Measurements from ENCODE around the gene CNTN4.

CNTN4 gene

DNA sequence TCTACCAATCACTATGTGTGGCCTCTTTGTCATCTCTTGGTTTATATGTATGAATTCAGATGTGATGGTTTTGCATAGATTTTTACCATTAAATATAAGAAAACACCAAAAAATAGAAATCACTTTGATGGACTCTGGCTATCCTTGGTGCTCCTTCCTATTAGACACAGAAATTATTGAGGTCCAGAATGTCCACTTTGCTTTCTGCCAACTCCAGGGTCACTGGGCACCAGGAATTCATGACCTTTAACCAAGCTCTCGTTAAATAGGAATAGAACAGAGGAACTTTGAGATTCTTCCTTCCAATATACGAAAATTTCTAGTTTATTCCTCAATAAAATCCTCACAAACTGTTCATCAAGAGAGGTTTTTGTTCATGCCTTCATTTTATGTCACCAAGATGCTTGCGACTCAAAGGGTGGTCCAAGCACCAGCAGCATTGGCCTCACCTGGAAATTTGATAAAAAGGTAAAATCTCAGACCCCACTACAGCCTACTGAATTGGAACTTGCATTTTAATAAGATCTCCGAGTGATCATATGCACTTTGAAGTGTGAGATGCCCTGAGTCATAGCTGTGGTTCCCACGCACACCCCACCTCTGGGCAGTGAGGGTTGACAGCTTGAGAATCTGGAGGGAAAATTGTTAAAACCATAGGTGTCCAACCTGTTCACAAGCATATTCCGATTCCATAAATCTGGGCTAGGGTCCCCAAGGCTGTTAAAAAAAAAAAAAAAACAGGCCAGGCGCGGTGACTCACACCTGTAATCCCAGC, 725.0 kb downstream of the CNTN4 start:
- DNase-seq = no peak

DNA sequence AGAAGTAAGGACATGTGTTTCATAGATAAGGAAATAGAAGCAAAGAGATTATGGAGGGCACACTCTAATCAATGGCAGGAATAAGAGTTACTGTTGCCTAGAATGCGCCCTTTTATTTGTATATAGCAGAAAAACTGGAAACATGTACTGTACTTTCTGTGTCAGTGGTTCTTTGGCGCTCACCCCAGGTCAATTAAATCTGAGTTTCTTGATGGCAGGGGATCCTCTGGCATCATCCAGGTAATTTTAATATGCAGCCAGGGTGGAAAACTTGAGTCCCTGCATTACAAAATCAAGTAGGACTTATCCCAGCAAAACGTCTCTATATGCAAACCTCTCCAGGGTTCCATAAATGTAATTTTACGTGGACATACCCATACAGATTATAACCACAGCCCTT, 727.4 kb downstream of the CNTN4 start:
- no peak for DNase-seq

DNA sequence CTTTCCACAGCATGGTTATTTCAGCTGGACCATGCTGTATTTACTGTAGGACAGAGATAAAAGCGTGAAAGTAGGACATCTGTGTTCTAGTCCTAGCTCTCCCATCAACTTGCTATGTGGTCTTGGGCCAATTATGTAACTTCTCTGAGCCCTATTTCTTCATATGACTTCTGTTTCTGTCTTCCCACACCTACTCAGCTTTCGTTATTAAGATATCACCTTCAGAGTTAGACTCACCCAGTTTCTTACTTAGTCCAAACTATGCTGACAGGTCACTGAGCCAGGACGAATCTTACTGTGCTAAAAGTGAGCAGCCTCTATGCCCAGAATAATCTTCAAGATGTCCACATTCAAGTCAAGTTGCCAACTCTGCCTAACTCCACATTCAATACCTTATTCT, 727.8 kb downstream of the CNTN4 start:
- no peak for DNase-seq

DNA sequence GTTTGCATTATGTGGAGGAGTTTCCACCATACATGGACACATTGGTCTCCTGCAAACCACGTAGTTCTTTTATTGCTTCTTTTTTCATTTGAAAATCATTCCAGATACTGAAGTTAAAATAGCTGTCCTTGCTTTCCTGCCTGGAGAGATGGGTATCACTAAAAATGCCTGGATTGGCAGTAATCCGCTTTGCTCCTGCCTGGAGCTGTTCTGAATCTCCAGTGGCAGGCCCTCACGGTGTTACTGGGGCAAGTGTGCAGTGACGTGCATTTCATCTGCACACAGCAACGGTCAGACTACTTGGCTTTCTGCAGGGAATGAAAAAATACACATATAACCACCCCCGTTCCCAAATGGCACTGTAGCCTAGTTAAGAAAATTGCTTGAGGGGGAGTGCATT, 738.6 kb downstream of the CNTN4 start:
- no peak for DNase-seq

DNA sequence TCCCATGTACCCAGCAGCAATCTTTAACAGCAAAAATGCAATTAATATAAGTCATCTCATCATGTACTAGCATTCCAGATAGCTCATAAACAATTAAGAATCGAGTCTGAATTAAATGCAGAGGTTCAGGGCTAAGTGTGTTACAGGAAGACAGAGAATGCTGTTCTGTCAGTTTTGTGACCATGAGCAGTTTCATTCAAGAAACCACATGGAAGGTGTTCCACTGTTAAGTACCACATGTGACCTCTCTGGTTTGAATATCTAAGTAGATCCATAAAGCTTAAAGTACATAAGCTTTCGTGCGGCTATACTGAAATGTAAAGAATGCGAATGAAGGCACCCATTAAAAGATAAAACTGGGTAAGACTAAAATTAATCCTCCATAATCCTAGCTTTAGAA, 739.2 kb downstream of the CNTN4 start:
- DNase-seq = no peak

DNA sequence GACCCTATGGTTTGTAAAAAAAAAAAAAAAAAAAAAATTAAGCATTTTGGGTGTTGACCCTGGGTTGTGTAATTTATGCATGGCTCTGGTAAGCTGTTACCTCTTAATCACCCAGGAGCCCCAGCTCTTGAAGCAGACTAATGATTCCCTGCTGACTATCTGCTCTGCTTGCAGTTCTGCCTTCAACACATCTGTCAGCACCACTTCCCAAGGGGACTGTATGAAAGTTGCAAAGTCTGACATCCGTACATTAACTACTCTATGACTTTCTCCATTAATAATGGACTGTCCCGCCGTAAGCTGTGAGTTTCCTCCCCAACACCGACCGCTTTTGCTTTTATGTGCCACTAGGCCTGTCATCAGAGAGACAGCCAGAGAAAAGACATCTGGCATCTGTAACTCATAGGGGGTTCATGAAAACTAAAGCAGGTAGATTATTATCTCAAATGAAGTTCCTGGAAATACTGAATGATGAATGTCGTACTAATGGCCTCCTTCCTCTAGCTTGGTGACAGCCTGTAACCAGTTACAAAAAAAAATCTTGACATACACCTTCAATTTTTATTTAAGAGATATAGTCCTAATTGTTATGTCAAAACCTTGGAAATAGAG, 740.0 kb downstream of the CNTN4 start:
- DNase-seq = no peak

DNA sequence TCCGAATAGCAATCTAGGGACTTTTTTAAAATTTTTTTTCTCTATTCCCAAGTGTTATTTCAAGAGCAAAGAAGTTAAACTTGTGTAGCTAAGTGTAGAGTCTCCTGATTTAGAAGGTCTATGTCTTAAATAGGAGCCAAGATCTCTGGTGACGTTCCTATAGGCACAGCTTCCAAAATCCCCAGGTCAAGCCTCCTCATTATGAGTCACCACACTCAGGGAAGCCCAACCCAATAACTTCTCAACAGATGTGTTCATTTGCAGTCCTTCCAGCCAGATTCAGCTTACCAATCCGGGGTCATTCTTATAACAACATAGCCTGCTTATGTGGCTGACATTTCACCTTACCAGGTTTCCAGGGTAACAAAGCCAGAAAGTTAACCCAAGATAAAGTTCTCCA, 741.2 kb downstream of the CNTN4 start:
- DNase-seq = no peak

DNA sequence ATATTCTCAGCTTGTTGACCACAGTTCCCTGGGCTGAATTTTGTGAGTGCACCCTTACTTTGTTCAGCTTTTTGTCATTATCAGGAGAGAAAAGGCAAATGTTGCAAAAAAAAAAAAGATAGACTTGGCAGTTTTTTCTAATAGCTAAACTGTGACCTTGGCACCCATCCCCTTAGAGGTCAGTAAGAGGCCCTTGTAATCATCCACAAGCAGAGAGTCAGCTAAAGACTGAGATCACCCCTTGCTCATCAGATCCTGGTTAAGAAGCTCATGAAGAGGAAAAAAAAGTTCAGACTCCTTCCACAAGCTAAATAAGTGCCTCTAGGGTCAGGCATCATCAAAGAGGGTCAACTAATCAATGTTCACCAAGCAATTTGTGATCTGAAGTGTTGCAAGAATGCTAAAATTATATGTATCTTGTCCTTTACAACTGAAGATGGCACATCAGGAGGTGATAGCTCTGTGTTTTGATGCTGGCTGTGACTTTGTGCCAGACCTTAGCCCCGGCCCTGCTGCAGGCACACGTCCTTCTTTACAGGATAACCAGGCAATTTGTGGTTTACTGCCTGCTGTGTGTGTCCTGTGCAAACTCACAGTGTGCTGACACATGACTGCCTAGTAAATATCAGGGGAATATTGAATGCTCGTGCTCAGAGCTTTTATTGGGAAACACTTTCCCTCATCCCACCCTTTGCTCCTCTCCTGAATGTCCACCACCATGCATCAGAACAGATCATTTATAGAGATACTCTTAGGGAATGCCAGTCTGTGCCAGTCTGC, 748.6 kb downstream of the CNTN4 start:
- no peak for DNase-seq

DNA sequence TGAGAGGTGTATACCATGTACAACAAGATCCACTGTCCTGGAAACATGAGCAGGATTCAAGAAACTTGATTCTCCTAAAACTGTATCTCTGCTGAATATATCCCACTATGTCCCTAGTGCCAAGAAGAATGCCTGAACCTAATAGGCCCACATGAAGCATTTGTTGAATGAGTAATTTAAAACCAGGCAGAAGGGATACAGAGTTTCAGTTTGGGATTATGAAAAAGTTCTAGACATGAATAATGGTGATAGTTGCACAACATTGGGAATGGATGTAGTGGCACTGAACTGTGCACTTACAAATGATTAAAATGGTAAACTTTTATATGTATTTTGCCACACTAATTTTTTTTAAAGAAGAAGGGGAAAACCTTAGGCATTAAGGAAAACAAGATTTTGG, 750.4 kb downstream of the CNTN4 start:
- no peak for DNase-seq

DNA sequence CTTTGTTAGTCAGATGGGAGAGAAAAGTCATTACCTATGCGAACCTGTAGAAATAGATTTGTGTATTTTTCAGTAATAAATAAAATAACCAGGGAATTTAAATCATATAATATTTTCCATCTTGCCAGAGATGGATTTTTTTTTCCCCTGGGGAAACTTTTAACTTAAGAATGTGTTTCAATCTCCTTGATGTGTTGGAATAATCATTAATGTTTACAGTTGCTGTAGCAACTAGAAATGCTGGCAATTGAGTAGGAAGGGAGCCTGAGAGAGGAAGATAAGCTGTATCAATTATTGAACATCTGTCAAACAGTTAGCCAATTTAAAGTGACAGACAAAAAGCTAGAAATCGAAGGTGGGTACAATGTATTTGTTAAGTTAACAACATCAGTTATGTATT, 752.0 kb downstream of the CNTN4 start:
- no peak for DNase-seq

DNA sequence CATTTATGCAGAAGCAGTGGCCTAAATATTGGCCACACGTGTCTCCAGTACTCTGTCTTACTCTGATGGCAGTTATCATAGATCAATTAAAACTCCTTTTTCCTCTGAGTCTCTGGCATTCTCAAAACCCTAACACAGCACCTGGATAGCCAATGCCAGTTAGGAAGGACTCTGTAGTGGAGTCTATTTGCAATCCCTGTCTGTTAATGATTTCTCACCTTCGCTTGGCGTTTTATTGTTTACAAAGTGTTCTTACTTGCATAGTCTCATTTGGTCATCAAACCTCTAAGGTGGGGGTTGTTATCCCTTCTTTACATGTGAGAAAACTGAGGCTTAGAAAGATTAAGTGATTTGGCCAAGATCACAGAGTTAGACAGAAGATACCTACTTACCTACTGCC, 752.7 kb downstream of the CNTN4 start:
- no peak for DNase-seq

DNA sequence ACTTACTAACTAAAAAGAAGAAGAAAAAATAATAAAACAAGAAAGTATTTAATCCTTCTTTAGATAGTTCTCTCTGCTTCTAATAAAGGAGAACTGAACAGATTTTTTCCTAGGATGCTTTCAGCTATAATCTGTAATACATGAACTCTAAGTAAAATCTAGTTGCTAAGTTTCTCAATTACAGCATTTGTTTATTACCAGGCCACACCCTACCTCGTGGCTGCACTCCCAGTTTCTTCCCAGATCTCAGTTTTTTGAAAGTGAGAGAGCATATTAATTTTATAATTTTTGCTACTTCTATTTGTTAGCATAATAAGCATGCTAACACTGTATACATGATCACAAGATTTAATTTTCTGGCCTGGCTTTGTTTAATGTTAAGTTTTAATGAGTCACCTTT, 753.2 kb downstream of the CNTN4 start:
- DNase-seq = no peak

DNA sequence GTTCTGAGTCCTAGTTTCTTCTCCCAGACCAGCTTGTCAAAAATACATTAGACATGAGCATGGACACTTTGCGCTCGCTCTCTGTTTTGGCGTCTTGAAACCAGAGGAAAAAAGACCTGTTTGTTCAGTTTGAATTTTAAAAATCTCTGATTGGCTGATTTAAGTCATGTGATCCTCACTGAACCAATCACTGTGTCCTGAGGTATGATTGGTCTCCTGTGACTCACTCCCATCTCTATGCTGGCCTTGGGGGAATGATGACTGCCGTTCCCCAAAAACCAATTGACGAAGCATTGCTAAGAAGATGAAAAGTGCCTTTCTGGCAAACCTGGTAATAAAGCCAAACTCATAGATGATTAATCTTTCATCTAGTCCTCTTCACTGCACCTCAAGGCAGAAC, 755.0 kb downstream of the CNTN4 start:
- no peak for DNase-seq

DNA sequence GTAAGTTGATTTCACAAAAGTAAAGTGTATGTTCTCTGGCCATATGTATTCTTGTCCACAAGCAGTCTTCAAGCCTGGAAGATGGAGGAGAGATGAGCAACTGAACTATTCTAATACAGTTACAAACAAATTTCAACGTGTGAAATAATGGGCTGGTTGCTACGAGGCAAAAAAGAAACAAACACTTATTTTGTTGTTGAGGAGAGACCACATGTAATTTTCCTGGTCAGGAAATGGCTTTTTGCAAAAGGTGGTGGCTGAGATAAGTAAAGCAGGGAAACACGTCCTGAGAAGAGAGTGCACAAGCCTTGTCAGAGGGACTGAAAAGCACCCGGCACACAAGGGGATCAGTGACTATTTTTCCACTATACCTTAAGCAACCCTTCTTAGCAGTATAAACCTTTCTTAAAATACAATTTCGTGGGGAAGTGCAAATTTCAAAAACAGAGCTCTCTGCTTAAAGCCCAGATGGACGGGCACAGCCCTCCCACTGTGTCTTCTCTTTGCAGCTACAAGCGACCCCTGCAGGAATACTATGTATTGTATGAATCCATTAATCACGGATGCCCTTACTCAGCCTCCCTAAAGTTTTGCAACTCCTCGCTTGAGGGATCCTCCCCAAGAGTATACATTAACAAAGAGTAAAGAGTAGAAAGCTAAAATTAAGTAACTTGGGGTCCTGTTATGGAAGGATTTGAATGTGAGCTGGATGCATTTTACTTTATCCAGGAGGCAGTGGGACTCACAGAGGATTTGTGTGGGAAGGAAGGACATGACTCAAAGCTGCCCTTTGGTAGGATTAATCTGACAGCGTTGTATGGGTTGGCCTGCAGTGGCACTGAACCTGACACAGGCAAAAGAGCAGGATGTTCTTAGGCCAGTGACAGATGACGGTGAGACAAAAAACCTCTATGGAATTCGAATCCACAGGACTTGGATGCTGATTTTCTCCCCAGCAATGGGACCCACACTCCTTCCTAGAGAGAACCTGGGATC, 757.8 kb downstream of the CNTN4 start:
- DNase-seq = no peak

DNA sequence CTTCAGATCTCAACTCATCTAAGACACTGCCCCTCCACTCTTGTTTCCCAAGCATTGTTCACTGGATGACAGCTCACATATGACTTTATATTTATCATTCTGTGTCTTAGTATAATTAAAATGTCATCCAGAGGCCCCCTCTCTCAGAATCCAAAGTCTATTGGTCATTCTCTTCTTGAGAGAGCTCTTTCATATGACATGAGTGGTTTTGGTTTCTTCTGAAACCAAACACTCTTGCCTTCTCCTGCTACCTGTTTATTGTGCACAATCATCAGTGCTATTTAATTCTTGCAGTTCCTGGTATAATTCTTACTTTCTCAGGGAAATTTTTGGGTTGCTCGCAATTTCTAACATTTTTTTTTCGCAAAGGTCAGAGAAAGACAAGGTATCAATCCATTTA, 762.0 kb downstream of the CNTN4 start:
- no peak for DNase-seq

DNA sequence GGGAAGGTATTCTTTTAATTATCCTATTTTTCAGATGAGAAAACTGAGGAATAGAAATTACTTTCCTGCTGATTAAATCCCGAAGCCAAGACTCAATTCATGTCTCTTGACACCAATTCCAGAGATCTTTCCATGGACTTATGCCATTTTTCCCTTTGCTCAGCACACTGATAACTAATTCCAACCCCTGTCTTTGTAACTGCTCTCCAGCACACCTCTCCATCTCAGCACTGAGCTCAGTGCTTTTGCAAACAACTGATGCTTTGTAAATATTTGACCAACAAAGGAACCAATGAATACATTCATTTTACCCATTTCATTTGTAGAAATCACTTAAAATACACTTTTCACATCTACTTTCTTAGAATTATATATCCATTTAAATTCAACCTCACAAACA, 762.5 kb downstream of the CNTN4 start:
- DNase-seq = no peak

DNA sequence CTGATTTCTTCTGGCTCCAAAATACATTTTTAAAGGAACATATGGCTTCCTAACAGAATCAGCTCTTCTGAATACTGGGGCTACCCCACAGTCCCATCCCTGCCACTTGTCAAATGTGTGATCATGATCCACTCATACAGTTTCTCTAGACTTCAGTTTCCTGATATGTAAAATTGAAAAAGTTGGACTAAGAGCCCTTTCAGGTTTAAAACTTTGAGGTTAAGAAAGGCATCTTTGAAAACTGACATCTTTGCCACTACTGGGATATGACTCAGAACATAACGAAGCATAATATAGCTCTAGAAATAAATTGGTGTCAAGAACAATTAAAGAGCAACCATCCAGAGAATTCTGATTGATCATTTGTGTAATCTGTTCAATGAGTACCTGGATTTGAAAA, 763.3 kb downstream of the CNTN4 start:
- no peak for DNase-seq

DNA sequence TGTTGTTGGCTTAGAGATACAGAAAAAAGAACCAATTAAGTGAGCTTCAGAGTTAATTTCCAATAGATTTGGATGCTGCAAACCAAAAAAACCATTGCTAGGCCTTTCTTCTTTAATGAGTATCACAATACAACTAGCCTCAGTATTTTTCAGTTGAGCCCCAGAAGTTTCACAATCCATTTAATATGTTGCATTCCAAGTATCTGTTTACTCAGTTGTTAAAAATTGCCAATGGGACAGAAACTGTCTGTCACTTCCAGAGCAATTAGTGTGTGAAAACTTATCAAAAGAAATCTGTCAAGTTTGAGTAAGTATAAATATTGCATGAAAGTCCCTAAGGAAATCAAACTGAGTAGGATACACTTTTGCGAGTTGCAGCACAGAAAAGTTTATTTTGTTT, 763.7 kb downstream of the CNTN4 start:
- DNase-seq = no peak

DNA sequence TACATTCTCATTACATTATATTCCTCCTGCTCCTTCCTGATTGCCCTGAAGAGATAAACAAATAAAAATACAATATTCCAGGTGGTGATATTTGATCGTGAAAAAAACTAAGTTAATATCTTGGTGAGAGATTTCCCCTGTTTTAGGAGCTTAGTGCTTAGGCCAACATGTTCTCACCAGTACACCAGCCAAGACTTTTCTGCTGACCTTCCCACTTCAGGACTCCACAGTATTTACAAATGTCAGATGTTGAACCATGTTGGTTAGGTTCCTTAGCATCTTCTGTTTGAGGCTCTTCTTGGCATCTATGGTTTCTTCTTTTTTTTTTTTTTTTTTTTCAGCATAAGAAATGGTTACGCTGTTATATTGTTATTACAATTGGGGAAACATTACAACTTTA, 764.5 kb downstream of the CNTN4 start:
- no peak for DNase-seq

DNA sequence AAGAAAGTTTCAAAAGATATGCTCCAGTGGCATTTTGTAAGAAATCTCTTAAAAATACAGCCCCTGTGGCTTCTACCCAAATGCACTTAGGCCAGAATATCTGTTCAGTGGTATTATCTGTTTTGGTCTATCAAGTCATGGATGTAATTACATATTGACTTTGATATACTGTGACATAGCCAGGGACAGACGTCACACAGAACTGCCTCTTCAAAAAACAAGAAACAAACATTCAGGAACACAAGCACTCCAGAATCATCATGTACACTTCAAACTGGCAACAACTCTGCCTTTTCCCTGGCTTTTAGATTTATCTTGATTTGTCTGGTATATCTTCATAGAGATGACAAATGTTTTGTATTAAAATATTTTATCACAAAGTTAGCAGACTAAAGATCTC, 771.2 kb downstream of the CNTN4 start:
- DNase-seq = no peak

DNA sequence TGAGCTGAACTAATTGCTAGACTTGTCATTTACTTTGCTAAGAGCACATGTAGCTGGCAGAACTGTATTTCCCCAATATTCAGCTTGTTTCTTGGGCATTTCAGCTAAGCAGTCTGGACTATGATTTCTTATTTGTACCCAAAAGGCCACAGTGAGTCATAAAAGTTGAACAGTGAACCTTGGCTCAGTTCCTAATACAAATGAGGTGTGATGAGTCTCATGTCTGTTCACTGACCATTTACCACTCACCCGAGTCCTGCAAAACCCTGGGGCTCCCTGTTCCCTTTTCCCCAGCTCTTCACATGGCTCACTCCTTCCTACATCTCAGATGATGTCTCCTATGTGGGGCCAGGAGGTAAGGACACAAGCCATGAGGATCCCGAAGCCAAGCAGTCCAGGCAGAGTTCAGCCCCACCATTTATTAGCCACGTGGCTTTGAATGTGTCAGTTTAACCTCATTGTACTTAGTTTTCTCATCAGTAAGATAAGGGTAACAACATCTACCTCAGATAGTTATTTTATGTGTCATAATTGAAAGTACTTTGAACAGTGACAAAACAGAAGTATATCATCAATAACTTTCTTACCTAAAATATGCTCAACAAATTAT, 772.2 kb downstream of the CNTN4 start:
- DNase-seq = no peak

DNA sequence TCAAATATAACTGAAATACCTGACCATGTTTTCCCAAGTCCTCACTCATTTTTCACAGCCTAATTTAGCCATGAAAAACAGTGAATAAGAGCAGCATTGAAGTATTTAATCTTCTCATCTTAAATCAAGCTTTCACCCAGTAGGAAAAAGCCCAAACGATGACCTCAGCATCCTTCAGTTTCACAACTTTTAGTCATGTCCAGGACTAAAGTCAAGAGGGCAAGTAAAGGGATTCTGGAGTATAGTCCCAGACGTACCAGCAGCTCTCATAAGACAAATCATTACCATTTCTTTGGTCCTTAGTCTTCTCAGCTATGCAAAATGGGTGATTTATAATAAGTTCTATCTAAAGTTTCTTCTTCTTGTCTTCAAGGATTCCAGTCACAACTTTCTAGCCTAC, 774.2 kb downstream of the CNTN4 start:
- DNase-seq = no peak

DNA sequence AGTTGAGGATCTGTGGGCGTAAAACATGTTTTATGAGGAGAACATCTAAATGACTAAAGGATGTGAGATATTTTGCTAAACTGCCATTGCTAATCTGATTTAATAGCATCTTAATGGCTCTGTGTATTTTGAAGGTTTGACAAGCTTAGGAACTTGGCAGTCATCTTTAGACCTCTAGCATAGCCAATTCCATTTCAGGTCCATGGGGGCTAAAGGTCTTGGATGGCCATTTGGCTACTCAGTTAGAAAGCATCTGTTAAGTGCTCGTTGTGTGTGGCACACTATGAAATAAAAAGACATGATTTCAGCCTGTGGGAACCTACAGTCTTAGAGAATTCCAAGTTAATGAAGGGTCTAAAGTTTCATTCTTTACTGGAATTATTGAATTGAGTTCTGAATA, 775.3 kb downstream of the CNTN4 start:
- DNase-seq = no peak

Data from GOT3 (cell line).